Stimulated activated CD4-positive, alpha-beta T cell treated with anti-CD3 and anti-CD28 coated beads, Interleukin-4, amount 100 ng/mL, for 1 hour (primary cell): ENCODE results near the gene CDK11A.

Source experiments
- DNase-seq: peaks from one replicate; pipeline ENCODE4 v3.0.0-alpha.2; 2020

The CDK11A gene

DNA sequence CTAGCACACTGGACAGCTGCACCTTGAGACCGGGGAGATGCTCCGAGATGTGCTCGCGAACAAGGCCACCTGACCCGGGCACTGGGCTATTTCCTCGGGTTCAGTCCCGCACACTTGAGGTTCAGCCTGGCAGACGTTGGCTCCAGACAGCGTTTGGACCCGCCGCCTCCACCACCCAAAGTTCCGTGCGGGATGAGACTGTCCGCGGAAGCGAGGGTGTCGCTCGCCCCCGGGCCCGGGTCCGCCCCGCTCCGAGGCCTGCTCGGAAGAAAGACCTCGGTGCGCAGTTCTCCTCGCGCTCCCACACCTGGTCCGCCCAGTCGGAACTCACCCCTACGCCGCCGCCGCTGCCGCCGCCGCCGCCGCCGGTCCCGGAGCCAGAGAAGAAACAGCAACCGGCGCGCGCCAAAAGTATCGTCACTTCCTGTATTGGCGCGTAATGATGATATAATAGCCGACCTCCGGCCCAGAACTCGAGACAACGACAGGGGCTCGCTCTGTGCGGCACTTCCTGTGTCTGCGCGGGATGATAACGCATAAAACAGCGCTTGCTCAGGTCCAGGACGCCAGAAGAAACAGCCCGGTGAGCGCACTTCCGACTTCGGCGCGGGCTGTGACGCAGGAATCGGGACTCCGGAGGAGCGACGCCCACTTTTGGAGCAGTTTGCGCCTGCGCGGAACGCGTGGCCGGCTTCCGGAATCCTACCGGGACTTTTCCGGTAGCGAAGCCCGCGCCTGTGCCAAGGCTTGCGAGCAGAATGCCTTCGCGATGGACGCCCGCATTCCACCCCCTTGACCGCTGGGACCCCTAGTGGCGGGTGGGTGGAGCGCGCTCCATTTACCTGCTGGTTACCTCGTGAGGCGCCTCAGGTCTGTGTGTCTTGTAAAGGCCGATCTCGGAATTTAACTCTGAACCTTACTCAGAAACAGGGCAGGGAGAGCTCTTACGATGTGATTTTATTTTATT, 65.3 kb downstream of the CDK11A start, which contains the start of gene CDK11B:
TSS of gene CDK11B (minus strand) at position 422 of the 967 bp plus-strand sequence. CDS start 1,519 bp downstream, outside the sequence.
- DNase-seq, result peak; percentile 99
